ENCODE measurements around the gene SNRNP35.
"Not testable (repeated sequence)": the region's sequence is repeated elsewhere in the genome, so short reads cannot be mapped to it uniquely, and the experiment has no call there.

The SNRNP35 gene

GRCh38 chr12:123488539-123489230 is 30.7 kb downstream of the SNRNP35 start:
- DNase-seq (ENCODE audit: low read depth in 2 of 2): no peak

GRCh38 chr12:123489580-123489979 is 31.6 kb downstream of the SNRNP35 start:
- no peak for DNase-seq (ENCODE audit: low read depth in 2 of 2)

- DNase-seq (ENCODE audit: low read depth in 2 of 2): no peak
Observed at GRCh38 chr12:123490089-123490488, 32.1 kb downstream of the SNRNP35 start.

GRCh38 chr12:123491056-123491455 is 33.1 kb downstream of the SNRNP35 start:
- DNase-seq (ENCODE audit: low read depth in 2 of 2): no peak

GRCh38 chr12:123491481-123491880 is 33.5 kb downstream of the SNRNP35 start:
- no peak for DNase-seq (ENCODE audit: low read depth in 2 of 2)

- not testable (repeated sequence) for DNase-seq (ENCODE audit: low read depth in 2 of 2)
Observed at GRCh38 chr12:123492339-123493039, 34.5 kb downstream of the SNRNP35 start.

GRCh38 chr12:123494124-123494851 is 36.3 kb downstream of the SNRNP35 start:
- no peak for DNase-seq (ENCODE audit: low read depth in 2 of 2)

- no peak for DNase-seq (ENCODE audit: low read depth in 2 of 2)
Observed at GRCh38 chr12:123497065-123497464, 39.1 kb downstream of the SNRNP35 start.

- no peak for DNase-seq (ENCODE audit: low read depth in 2 of 2)
Observed at GRCh38 chr12:123498126-123498825, 40.3 kb downstream of the SNRNP35 start.

- DNase-seq (ENCODE audit: low read depth in 2 of 2): no peak
Observed at GRCh38 chr12:123499332-123499731, 41.4 kb downstream of the SNRNP35 start.

GRCh38 chr12:123502163-123502704 is 44.3 kb downstream of the SNRNP35 start:
- no peak for DNase-seq (ENCODE audit: low read depth in 2 of 2)

GRCh38 chr12:123506059-123506842 is 48.3 kb downstream of the SNRNP35 start:
- DNase-seq (ENCODE audit: low read depth in 2 of 2): no peak

GRCh38 chr12:123506843-123507236 is 48.9 kb downstream of the SNRNP35 start:
- no peak for DNase-seq (ENCODE audit: low read depth in 2 of 2)

GRCh38 chr12:123512838-123513665 is 55.1 kb downstream of the SNRNP35 start:
- no peak for DNase-seq (ENCODE audit: low read depth in 2 of 2)

GRCh38 chr12:123513805-123514204 is 55.9 kb downstream of the SNRNP35 start:
- DNase-seq (ENCODE audit: low read depth in 2 of 2): no peak

GRCh38 chr12:123514582-123515221 is 56.8 kb downstream of the SNRNP35 start:
- not testable (repeated sequence) for DNase-seq (ENCODE audit: low read depth in 2 of 2)

GRCh38 chr12:123516216-123516780 is 58.4 kb downstream of the SNRNP35 start:
- DNase-seq (ENCODE audit: low read depth in 2 of 2): no peak

Measured in stimulated activated CD8-positive, alpha-beta memory T cell treated with anti-CD3 and anti-CD28 coated beads, Interleukin-15, amount 100 ng/mL, for 48 hours (primary cell).